ENCODE measurements around the gene COL3A1. TPM values are rescaled to one million over a fixed set of nuclear protein-coding genes. Genes with fewer than 3 reads are reported as not detected.

COL3A1 gene
- total RNA-seq, 1 experiment from 2014 or later: 106 TPM

DNA sequence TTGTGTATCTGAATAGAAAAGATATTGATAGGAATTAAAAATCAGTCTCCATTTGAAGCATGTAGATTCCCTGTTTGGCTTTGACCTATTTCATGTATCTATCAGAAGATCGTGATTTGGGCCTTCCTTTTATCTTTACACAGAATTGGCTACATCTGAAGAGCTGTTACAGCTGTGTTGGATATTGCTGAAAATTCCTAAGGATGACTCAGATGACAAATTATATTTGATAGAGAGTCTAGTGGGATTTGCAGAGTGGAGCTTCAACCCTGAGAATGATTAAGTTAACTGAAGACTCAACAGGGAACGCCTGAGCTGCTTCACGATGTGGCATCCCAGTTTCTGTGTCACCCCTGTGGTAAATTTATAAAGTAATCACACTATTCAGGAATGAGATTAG is 4.9 kb upstream of the COL3A1 start:
- Histone ChIP-seq H3K9me3 (no peaks in the 10 kb centered on the region), H3K27me3 (no peaks in the 10 kb centered on the region), H3K4me3 (no peak overlapping the region), H3K36me3 (no peaks in the 10 kb centered on the region)
- no peak for DNase-seq

- no peak for DNase-seq
Observed at GRCh38 chr2:188969651-188970050, 4.5 kb upstream of the COL3A1 start.

GRCh38 chr2:188970211-188970610 is 4.0 kb upstream of the COL3A1 start:
- Histone ChIP-seq H3K4me3 (no peak overlapping the region), H3K9me3 (no peaks in the 10 kb centered on the region), H3K36me3 (no peaks in the 10 kb centered on the region), H3K27me3 (no peaks in the 10 kb centered on the region)
- DNase-seq: no peak

More at GRCh38 chr2:188969651-188970050, 4.5 kb upstream of the COL3A1 start:
- H3K4me3 ChIP-seq: no peak overlapping the region
- no peaks in the 10 kb centered on the region for H3K27me3 ChIP-seq
- H3K36me3 ChIP-seq: no peaks in the 10 kb centered on the region
- H3K9me3 ChIP-seq: no peaks in the 10 kb centered on the region

DNA sequence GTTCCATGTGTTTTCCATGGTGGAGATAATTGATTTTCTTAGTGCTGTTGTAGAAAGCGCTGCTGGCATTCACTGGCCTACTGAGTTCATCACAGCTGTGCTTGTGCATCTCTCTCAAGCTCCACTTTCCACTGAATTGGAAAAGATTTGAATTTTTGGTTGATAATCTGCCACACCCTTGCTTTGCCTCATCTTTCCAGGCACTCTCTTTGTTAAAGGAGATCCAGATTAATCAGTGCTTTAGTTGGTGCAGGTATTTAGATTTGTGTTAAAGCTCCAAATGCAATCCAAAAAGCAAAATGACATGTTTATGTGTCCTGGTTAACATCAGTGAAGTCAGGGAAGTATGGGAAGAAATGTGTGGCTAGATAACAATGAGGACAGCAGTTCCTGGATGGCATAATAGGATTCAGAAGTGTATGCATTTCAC is 2.7 kb upstream of the COL3A1 start:
- no peak overlapping the region for H3K4me3 ChIP-seq
- no peak for DNase-seq
- H3K36me3 ChIP-seq: no peaks in the 10 kb centered on the region
- H3K27me3 ChIP-seq: no peaks in the 10 kb centered on the region
- no peaks in the 10 kb centered on the region for H3K9me3 ChIP-seq

GRCh38 chr2:188973641-188974040 is 532 bp upstream of the COL3A1 start:
- H3K4me3 ChIP-seq: peak overlapping the region; percentile 43
- no peak for DNase-seq
- no peaks in the 10 kb centered on the region for H3K36me3 ChIP-seq
- H3K27me3 ChIP-seq: no peaks in the 10 kb centered on the region
- H3K9me3 ChIP-seq: no peaks in the 10 kb centered on the region

DNA sequence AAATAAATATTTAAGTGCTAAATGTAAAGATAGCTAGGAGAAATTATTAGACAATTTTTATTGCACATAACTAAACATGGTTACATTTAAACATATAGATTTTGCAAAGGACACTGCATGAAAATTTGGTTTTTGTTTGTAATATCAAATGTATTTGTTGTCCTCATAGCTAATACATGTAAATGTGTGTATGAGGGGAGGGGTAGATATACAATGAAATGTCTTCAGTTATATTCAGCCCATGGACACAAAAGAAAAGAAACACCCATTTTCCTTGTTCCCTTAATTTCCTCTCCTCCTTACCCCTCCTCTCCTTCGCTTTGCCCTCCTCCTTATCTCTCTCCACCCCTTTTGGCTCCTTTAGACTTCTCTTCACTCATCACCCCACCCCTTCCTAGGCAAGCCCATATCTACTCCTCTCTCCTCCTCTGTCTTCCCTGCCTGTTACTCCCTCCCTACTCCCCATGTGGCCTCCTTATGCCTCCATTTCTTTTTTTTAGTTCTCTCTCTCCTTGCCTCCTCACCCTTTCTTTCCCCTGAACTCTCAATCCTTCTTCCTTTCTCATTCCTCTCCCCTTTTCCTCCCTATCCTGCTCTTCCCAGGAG is 1.4 kb downstream of the COL3A1 start:
- DNase-seq: peak; percentile 63
- no peaks in the 10 kb centered on the region for H3K27me3 ChIP-seq
- H3K4me3 ChIP-seq: peak overlapping the region; percentile 43
- no peaks in the 10 kb centered on the region for H3K9me3 ChIP-seq
- H3K36me3 ChIP-seq: no peaks in the 10 kb centered on the region

GRCh38 chr2:188976545-188977268 is 2.5 kb downstream of the COL3A1 start:
- DNase-seq: peak; percentile 8
- Histone ChIP-seq H3K4me3 (peak overlapping the region; percentile 43), H3K36me3 (no peaks in the 10 kb centered on the region), H3K9me3 (no peaks in the 10 kb centered on the region), H3K27me3 (no peaks in the 10 kb centered on the region)

DNA sequence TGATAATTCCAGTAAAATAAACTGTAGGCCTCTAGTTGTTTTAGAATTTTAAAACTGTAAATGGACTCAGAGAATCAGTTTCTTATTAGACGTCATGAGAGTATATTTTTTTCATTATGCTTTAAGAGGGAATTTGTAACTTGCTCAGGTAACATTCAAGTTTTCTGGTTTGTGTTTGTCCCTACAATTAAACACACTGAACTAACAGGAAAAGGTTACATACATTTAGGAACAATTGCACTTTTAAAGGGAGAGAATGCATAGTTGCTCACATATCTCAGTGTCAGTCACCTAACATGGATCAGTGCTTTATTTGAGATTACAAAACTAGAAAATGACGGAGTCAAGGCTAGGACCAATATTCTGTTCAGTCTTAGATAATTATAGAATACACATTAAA is 3.1 kb downstream of the COL3A1 start:
- no peaks in the 10 kb centered on the region for H3K36me3 ChIP-seq
- H3K4me3 ChIP-seq: peak overlapping the region; percentile 43
- H3K9me3 ChIP-seq: no peaks in the 10 kb centered on the region
- DNase-seq: no peak
- no peaks in the 10 kb centered on the region for H3K27me3 ChIP-seq

GRCh38 chr2:188978291-188979081 is 4.3 kb downstream of the COL3A1 start:
- H3K27me3 ChIP-seq: no peaks in the 10 kb centered on the region
- H3K36me3 ChIP-seq: no peaks in the 10 kb centered on the region
- H3K9me3 ChIP-seq: no peaks in the 10 kb centered on the region
- H3K4me3 ChIP-seq: peak overlapping the region; percentile 18
- peak; percentile 24 for DNase-seq

DNA sequence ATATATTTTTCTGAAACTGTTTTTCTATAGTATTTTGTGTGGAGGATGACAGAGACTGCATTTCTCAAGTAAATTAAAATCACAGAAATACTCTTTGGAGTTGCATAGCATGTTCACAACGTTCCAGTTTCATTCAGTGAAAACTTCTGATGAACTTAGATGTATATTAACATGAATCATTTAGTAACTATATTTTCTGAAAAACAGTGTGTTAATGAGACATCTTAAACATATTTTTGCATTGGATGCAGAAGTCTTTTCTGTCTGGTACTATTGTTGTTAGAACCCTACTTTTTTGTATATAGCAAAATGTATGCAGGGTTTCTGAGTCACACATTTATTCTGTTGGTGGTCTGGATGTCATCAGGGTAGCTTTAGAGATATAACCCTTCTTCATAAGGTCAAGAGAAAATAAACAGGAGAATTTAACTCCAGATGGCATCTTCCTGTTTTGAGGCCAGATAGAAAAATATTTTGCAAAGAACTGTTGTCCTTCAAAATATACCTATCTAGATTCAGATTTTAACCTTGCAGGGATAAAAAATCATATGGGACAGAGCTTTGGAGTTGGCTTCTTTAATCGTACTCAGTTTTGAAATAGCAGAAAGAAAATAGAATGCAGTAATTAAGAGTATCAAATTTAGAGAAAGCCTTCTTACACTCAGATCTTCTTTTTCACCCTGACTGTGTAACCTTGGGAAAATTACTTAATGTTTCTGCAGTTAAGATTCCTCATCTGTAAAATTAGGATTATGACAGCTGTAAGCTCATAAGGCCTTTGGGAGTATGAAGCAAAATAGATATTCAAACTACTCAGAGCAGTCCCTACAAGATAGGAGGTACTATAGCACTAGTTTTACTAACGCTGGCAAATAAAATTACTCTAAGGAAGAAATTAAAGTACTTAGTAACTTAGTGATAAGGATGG is 5.3 kb downstream of the COL3A1 start:
- Histone ChIP-seq H3K4me3 (peak overlapping the region; percentile 18), H3K36me3 (no peaks in the 10 kb centered on the region), H3K27me3 (no peaks in the 10 kb centered on the region), H3K9me3 (no peaks in the 10 kb centered on the region)
- DNase-seq: no peak

GRCh38 chr2:188983427-188984064 is 9.4 kb downstream of the COL3A1 start:
- no peaks in the 10 kb centered on the region for H3K27me3 ChIP-seq
- H3K36me3 ChIP-seq: peaks cover 14% of the 10 kb centered on the region
- peak; percentile 39 for DNase-seq
- no peaks in the 10 kb centered on the region for H3K9me3 ChIP-seq
- no peak overlapping the region for H3K4me3 ChIP-seq

- Histone ChIP-seq H3K9me3 (no peaks in the 10 kb centered on the region), H3K4me3 (no peak overlapping the region), H3K27me3 (no peaks in the 10 kb centered on the region), H3K36me3 (peaks cover 14% of the 10 kb centered on the region)
- DNase-seq: no peak
Observed at GRCh38 chr2:188984065-188984491, 9.9 kb downstream of the COL3A1 start.

DNA sequence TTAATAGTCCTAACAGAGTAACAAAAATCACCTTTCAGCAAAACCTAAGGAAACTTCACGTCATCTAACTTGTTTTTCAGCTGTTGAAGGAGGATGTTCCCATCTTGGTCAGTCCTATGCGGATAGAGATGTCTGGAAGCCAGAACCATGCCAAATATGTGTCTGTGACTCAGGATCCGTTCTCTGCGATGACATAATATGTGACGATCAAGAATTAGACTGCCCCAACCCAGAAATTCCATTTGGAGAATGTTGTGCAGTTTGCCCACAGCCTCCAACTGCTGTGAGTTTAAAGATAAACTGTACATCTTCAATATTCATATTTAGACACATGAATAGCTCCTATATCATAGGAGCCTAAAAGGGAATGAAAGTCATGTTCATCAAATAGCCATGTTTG is 10.5 kb downstream of the COL3A1 start:
- H3K27me3 ChIP-seq: no peaks in the 10 kb centered on the region
- peaks cover 20% of the 10 kb centered on the region for H3K36me3 ChIP-seq
- DNase-seq: peak; percentile 59
- H3K4me3 ChIP-seq: no peak overlapping the region
- H3K9me3 ChIP-seq: no peaks in the 10 kb centered on the region

DNA sequence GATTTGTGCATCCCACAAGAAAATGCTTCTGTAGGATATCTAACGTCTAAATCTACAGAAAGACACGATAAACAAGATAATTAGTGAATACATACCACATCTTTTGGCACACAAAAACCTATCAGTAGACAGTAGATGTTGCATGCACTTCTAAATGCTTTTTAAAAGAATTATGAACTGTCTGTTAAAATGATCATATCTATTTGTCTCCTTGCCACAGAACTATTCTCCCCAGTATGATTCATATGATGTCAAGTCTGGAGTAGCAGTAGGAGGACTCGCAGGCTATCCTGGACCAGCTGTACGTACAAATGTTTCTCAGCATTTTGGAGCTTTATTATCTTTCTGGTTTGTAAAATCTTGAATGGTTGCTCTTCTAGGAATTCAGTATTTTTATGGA is 12.7 kb downstream of the COL3A1 start:
- no peak for DNase-seq
- H3K9me3 ChIP-seq: no peaks in the 10 kb centered on the region
- H3K36me3 ChIP-seq: peaks cover 37% of the 10 kb centered on the region
- H3K4me3 ChIP-seq: no peak overlapping the region
- H3K27me3 ChIP-seq: no peaks in the 10 kb centered on the region

DNA sequence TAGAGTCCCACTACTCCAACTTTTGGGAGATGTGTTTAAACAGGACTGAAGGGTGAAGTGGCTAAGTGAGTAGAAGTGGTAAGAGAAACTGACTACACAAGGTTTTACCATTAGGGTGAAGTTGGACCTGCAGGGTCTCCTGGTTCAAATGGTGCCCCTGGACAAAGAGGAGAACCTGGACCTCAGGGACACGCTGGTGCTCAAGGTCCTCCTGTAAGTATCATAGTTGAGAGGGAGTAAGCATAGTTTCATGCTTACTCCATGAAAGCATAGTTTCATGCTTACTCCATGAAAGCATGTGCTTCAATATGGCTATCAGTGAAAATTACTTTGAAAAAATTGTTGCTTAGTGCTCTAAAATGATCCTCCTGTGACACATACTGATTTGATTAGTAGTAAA is 19.1 kb downstream of the COL3A1 start:
- H3K27me3 ChIP-seq: no peaks in the 10 kb centered on the region
- H3K36me3 ChIP-seq: peaks cover 57% of the 10 kb centered on the region
- no peaks in the 10 kb centered on the region for H3K9me3 ChIP-seq
- H3K4me3 ChIP-seq: no peak overlapping the region
- no peak for DNase-seq

- H3K9me3 ChIP-seq: no peaks in the 10 kb centered on the region
- H3K27me3 ChIP-seq: no peaks in the 10 kb centered on the region
- H3K4me3 ChIP-seq: no peak overlapping the region
- no peak for DNase-seq
- H3K36me3 ChIP-seq: peaks cover 36% of the 10 kb centered on the region
Observed at GRCh38 chr2:188997263-188997662, 23.1 kb downstream of the COL3A1 start.

Measured in MG63 (cell line).